Muscle layer of duodenum (tissue), 2 donors: ENCODE measurements around the gene CD8A.

ENCODE experiments used
- H3K27ac ChIP-seq: one replicate; pipeline ENCODE4 v1.7.0; 2013; ENCODE audit warnings: mild to moderate bottlenecking, low read length
- H3K27me3 ChIP-seq: one replicate; pipeline ENCODE4 v1.7.0; 2013; ENCODE audit warnings: low read depth, mild to moderate bottlenecking, control low read depth, low read length
- H3K36me3 ChIP-seq, 2 donors: one replicate each; pipeline ENCODE4 v1.7.0; 2013; ENCODE audit warnings: low read length in 2 of 2, control low read depth in 1 of 2, mild to moderate bottlenecking in 1 of 2; ENCODE audit not compliant: insufficient read depth in 2 of 2, control insufficient read depth in 1 of 2
- H3K4me1 ChIP-seq, 2 donors: one replicate each; pipeline ENCODE4 v1.7.0; 2013; ENCODE audit warnings: low read length in 2 of 2, mild to moderate bottlenecking in 2 of 2, control low read depth in 1 of 2, moderate library complexity in 1 of 2; ENCODE audit not compliant: insufficient read depth in 2 of 2, control insufficient read depth in 1 of 2
- H3K4me3 ChIP-seq, 2 donors: one replicate each; pipeline ENCODE4 v1.7.0; 2013; ENCODE audit warnings: low read length in 2 of 2, low read depth in 1 of 2, mild to moderate bottlenecking in 1 of 2
- H3K9me3 ChIP-seq, 2 donors: one replicate each; pipeline ENCODE4 v1.7.0; 2013; ENCODE audit warnings: low read length in 2 of 2, control low read depth in 1 of 2, mild to moderate bottlenecking in 1 of 2; ENCODE audit not compliant: control insufficient read depth in 1 of 2
- donor health status: healthy.

Gene CD8A

GRCh38 chr2:86807468-86808275 is 17.0 kb upstream of the CD8A start:
- Histone ChIP-seq H3K4me3 (peak overlapping the region; percentile 60 to 68), H3K9me3 (no peaks in the 10 kb centered on the region), H3K4me1 (peaks cover 4 to 23% of the 10 kb centered on the region in 2 donors), H3K36me3 (no peaks in the 10 kb centered on the region), H3K27ac (no peak overlapping the region), H3K27me3 (peaks cover 22% of the 10 kb centered on the region)

GRCh38 chr2:86807133-86807467 is 16.4 kb upstream of the CD8A start:
- peaks cover 4 to 23% of the 10 kb centered on the region in 2 donors for H3K4me1 ChIP-seq
- no peaks in the 10 kb centered on the region for H3K36me3 ChIP-seq
- no peaks in the 10 kb centered on the region for H3K9me3 ChIP-seq
- H3K27ac ChIP-seq = no peak overlapping the region
- peak overlapping the region; percentile 60 to 68 for H3K4me3 ChIP-seq
- peaks cover 21% of the 10 kb centered on the region for H3K27me3 ChIP-seq

- Histone ChIP-seq H3K36me3 (no peaks in the 10 kb centered on the region), H3K9me3 (no peaks in the 10 kb centered on the region), H3K27me3 (peaks cover 18% of the 10 kb centered on the region), H3K27ac (no peak overlapping the region), H3K4me1 (peaks cover 4 to 23% of the 10 kb centered on the region in 2 donors), H3K4me3 (no peak overlapping the region)
Measured at GRCh38 chr2:86806059-86806857, 15.5 kb upstream of the CD8A start.

GRCh38 chr2:86800856-86801567 is 10.3 kb upstream of the CD8A start:
- H3K27me3 ChIP-seq = no peaks in the 10 kb centered on the region
- H3K4me3 ChIP-seq = no peak overlapping the region
- H3K27ac ChIP-seq = no peak overlapping the region
- H3K36me3 ChIP-seq = no peaks in the 10 kb centered on the region
- no peaks in the 10 kb centered on the region for H3K4me1 ChIP-seq
- peaks cover 13 to 15% of the 10 kb centered on the region in 2 donors for H3K9me3 ChIP-seq

- H3K9me3 ChIP-seq = peaks cover 13 to 15% of the 10 kb centered on the region in 2 donors
- H3K4me3 ChIP-seq = no peak overlapping the region
- no peaks in the 10 kb centered on the region for H3K36me3 ChIP-seq
- H3K27ac ChIP-seq = no peak overlapping the region
- H3K27me3 ChIP-seq = peaks cover 31% of the 10 kb centered on the region
- H3K4me1 ChIP-seq = peaks cover 0 to 18% of the 10 kb centered on the region in 2 donors
Measured at GRCh38 chr2:86794861-86795260, 4.1 kb upstream of the CD8A start.

GRCh38 chr2:86793752-86794151 is 3.0 kb upstream of the CD8A start:
- peaks cover 42% of the 10 kb centered on the region for H3K27me3 ChIP-seq
- H3K4me1 ChIP-seq = peaks cover 0 to 29% of the 10 kb centered on the region in 2 donors
- no peak overlapping the region for H3K27ac ChIP-seq
- no peak overlapping the region for H3K4me3 ChIP-seq
- peaks cover 13 to 15% of the 10 kb centered on the region in 2 donors for H3K9me3 ChIP-seq
- no peaks in the 10 kb centered on the region for H3K36me3 ChIP-seq

GRCh38 chr2:86791573-86791972 is 860 bp upstream of the CD8A start:
- Histone ChIP-seq H3K27me3 (peaks cover 46% of the 10 kb centered on the region), H3K4me3 (no peak overlapping the region), H3K36me3 (no peaks in the 10 kb centered on the region), H3K27ac (no peak overlapping the region), H3K4me1 (peaks cover 0 to 31% of the 10 kb centered on the region in 2 donors), H3K9me3 (peaks cover 4 to 6% of the 10 kb centered on the region in 2 donors)

GRCh38 chr2:86790134-86790675 is 508 bp downstream of the CD8A start:
- Histone ChIP-seq H3K36me3 (no peaks in the 10 kb centered on the region), H3K4me3 (peak overlapping the region in 1 of 2 donors; percentile 49), H3K9me3 (no peaks in the 10 kb centered on the region), H3K27me3 (peaks cover 46% of the 10 kb centered on the region), H3K27ac (no peak overlapping the region), H3K4me1 (peaks cover 0 to 31% of the 10 kb centered on the region in 2 donors)

GRCh38 chr2:86789687-86790133 is 1.0 kb downstream of the CD8A start:
- H3K27ac ChIP-seq = no peak overlapping the region
- H3K27me3 ChIP-seq = peaks cover 46% of the 10 kb centered on the region
- H3K4me1 ChIP-seq = peaks cover 0 to 31% of the 10 kb centered on the region in 2 donors
- H3K9me3 ChIP-seq = no peaks in the 10 kb centered on the region
- no peaks in the 10 kb centered on the region for H3K36me3 ChIP-seq
- H3K4me3 ChIP-seq = peak overlapping the region in 1 of 2 donors; percentile 49

- Histone ChIP-seq H3K4me3 (peak overlapping the region in 1 of 2 donors; percentile 49), H3K27ac (no peak overlapping the region), H3K4me1 (peaks cover 0 to 31% of the 10 kb centered on the region in 2 donors), H3K27me3 (peaks cover 46% of the 10 kb centered on the region), H3K9me3 (no peaks in the 10 kb centered on the region), H3K36me3 (no peaks in the 10 kb centered on the region)
Measured at GRCh38 chr2:86788881-86789686, 1.6 kb downstream of the CD8A start.
